SK-N-SH treated with all-trans-retinoic acid at 6 μM for 48 hours (cell line): ENCODE results near the gene PRICKLE1.

ENCODE experiments used
- ATAC-seq: fragments of 200-7000 bp; cut with Tn5 transposase; 3 replicates; pipeline ENCODE4 v1.9.1; 2020; ENCODE audit warnings: mild to moderate bottlenecking, moderate library complexity
- ARNTL ChIP-seq: fragments of 450-650 bp; formaldehyde crosslinking; IDR thresholded peaks from 2 replicates; pipeline ENCODE4 v1.5.0; 2020; ENCODE audit warnings: low read depth, mild to moderate bottlenecking, moderate library complexity, borderline replicate concordance
- BACH2 ChIP-seq: fragments of 250-450 bp; sonication (Bioruptor Pico); IDR thresholded peaks from 2 replicates; pipeline ENCODE4 v1.9.0; 2021; ENCODE audit warnings: mild to moderate bottlenecking, borderline replicate concordance
- CSDC2 ChIP-seq: fragments of 250-450 bp; sonication (Bioruptor Pico); IDR thresholded peaks from 2 replicates; pipeline ENCODE4 v1.5.0; 2020; ENCODE audit warnings: mild to moderate bottlenecking, moderate library complexity
- ESRRG ChIP-seq: fragments of 250-450 bp; sonication (Bioruptor Pico); IDR thresholded peaks from 2 replicates; pipeline ENCODE4 v1.6.1; 2021; ENCODE audit warnings: mild to moderate bottlenecking
- ISL1 ChIP-seq: fragments of 250-450 bp; sonication (Bioruptor Pico); IDR thresholded peaks from 2 replicates; pipeline ENCODE4 v2.1.2; 2022; ENCODE audit warnings: mild to moderate bottlenecking, moderate library complexity
- OSR1 ChIP-seq: fragments of 250-450 bp; sonication (Bioruptor Pico); IDR thresholded peaks from 2 replicates; pipeline ENCODE4 v1.8.0; 2022; ENCODE audit warnings: moderate library complexity, mild to moderate bottlenecking, inconsistent platforms
- PATZ1 ChIP-seq: fragments of 250-450 bp; sonication (Bioruptor Pico); IDR thresholded peaks from 2 replicates; pipeline ENCODE4 v1.8.0; 2020; ENCODE audit warnings: mild to moderate bottlenecking, moderate library complexity, borderline replicate concordance
- POU6F1 ChIP-seq: fragments of 250-450 bp; sonication (Bioruptor Pico); IDR thresholded peaks from 2 replicates; pipeline ENCODE4 v1.8.0; 2021; ENCODE audit warnings: low read depth, mild to moderate bottlenecking, moderate library complexity, borderline replicate concordance
- RARB ChIP-seq: fragments of 250-450 bp; sonication (Bioruptor Pico); IDR thresholded peaks from 2 replicates; pipeline ENCODE4 v1.8.0; 2021; ENCODE audit warnings: mild to moderate bottlenecking, moderate library complexity
- SNAI2 ChIP-seq: fragments of 250-450 bp; sonication (Bioruptor Pico); IDR thresholded peaks from 2 replicates; pipeline ENCODE4 v1.5.0; 2020; ENCODE audit warnings: mild to moderate bottlenecking, moderate library complexity
- TCF4 ChIP-seq: fragments of 250-450 bp; sonication (Bioruptor Pico); IDR thresholded peaks from 2 replicates; pipeline ENCODE4 v1.8.0; 2021; ENCODE audit warnings: mild to moderate bottlenecking, moderate library complexity, borderline replicate concordance
- TOX ChIP-seq: fragments of 250-450 bp; sonication (Bioruptor Pico); IDR thresholded peaks from 2 replicates; pipeline ENCODE4 v1.8.0; 2021; ENCODE audit warnings: mild to moderate bottlenecking, moderate library complexity, borderline replicate concordance
- ZC3H10 ChIP-seq: fragments of 250-450 bp; sonication (Bioruptor Pico); IDR thresholded peaks from 2 replicates; pipeline ENCODE4 v1.5.1; 2021; ENCODE audit warnings: mild to moderate bottlenecking, moderate library complexity
- ZFP3 ChIP-seq: fragments of 250-450 bp; sonication (Bioruptor Pico); IDR thresholded peaks from 2 replicates; pipeline ENCODE4 v1.5.0; 2020; ENCODE audit warnings: mild to moderate bottlenecking, moderate library complexity
- ZFP30 ChIP-seq: fragments of 450-650 bp; formaldehyde crosslinking; IDR thresholded peaks from 2 replicates; pipeline ENCODE4 v1.5.0; 2022; ENCODE audit warnings: mild to moderate bottlenecking, moderate library complexity
- ZNF565 ChIP-seq: fragments of 450-650 bp; formaldehyde crosslinking; conservative IDR thresholded peaks from 2 replicates; pipeline ENCODE4 v1.5.0; 2020; ENCODE audit warnings: low read depth, mild to moderate bottlenecking, moderate library complexity
- ZNF70 ChIP-seq: fragments of 450-650 bp; formaldehyde crosslinking; IDR thresholded peaks from 2 replicates; pipeline ENCODE4 v1.5.0; 2020; ENCODE audit warnings: mild to moderate bottlenecking, moderate library complexity
- ZNF8 ChIP-seq: fragments of 450-650 bp; formaldehyde crosslinking; IDR thresholded peaks from 2 replicates; pipeline ENCODE4 v1.5.0; 2020; ENCODE audit warnings: mild to moderate bottlenecking, moderate library complexity
- TF ChIP-seq, protein P1 (sequence below): fragments of 250-450 bp; sonication (Bioruptor Pico); IDR thresholded peaks from 2 replicates; pipeline ENCODE4 v1.5.1; 2021; ENCODE audit warnings: mild to moderate bottlenecking, moderate library complexity
- TF ChIP-seq, protein P2 (sequence below): fragments of 250-450 bp; sonication (Bioruptor Pico); IDR thresholded peaks from 2 replicates; pipeline ENCODE4 v1.5.1; 2020; ENCODE audit warnings: low read depth, mild to moderate bottlenecking, moderate library complexity
- TF ChIP-seq, protein P3 (sequence below): fragments of 250-450 bp; sonication (Bioruptor Pico); IDR thresholded peaks from 2 replicates; pipeline ENCODE4 v1.5.0; 2020; ENCODE audit warnings: mild to moderate bottlenecking, moderate library complexity

Gene PRICKLE1

DNA sequence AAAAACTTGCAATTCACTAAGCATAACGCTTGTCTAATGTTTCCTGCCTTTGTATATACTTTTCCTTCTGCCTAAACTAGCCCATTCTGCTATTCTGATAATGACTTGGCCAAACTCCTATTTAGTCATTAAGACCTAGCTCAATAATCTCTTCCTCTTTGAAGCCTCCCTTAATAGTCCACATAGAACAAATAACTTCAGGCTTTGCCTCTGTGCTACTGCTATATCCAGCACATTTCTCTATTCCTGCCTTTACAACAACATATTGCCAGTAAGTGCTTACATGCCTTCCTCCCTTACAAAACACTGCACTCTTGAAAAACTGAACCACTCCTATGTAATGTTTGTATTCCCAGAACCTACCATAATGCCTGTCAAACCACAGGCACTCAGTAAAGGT is 13.8 kb downstream of the PRICKLE1 start:
- ATAC-seq: no peak
- TF ChIP-seq ZFP3 (peak; percentile 90), POU6F1 (CRISPR knock-in tag) (no peak)

GRCh38 chr12:42574851-42575266 is 14.7 kb downstream of the PRICKLE1 start:
- TF ChIP-seq PATZ1 (no peak), ZNF565 (CRISPR knock-in tag) (no peak), ZFP3 (no peak), SNAI2 (CRISPR knock-in tag) (no peak), ZC3H10 (CRISPR knock-in tag) (no peak), BACH2 (CRISPR knock-in tag) (no peak)
- TF ChIP-seq, protein P1, sequence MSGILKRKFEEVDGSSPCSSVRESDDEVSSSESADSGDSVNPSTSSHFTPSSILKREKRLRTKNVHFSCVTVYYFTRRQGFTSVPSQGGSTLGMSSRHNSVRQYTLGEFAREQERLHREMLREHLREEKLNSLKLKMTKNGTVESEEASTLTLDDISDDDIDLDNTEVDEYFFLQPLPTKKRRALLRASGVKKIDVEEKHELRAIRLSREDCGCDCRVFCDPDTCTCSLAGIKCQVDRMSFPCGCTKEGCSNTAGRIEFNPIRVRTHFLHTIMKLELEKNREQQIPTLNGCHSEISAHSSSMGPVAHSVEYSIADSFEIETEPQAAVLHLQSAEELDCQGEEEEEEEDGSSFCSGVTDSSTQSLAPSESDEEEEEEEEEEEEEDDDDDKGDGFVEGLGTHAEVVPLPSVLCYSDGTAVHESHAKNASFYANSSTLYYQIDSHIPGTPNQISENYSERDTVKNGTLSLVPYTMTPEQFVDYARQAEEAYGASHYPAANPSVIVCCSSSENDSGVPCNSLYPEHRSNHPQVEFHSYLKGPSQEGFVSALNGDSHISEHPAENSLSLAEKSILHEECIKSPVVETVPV (CRISPR knock-in tag): no peak
- TF ChIP-seq, protein P2, sequence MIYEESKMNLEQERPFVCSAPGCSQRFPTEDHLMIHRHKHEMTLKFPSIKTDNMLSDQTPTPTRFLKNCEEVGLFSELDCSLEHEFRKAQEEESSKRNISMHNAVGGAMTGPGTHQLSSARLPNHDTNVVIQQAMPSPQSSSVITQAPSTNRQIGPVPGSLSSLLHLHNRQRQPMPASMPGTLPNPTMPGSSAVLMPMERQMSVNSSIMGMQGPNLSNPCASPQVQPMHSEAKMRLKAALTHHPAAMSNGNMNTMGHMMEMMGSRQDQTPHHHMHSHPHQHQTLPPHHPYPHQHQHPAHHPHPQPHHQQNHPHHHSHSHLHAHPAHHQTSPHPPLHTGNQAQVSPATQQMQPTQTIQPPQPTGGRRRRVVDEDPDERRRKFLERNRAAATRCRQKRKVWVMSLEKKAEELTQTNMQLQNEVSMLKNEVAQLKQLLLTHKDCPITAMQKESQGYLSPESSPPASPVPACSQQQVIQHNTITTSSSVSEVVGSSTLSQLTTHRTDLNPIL (CRISPR knock-in tag): no peak
- no peak for ATAC-seq

- ATAC-seq: no peak
- TF ChIP-seq PATZ1: no peak
- TF ChIP-seq SNAI2 (CRISPR knock-in tag): no peak
- TF ChIP-seq ZFP30: no peak
- TF ChIP-seq TCF4 (CRISPR knock-in tag): no peak
- TF ChIP-seq ZNF565 (CRISPR knock-in tag): no peak
- TF ChIP-seq POU6F1 (CRISPR knock-in tag): no peak
- no peak for TF ChIP-seq TOX (CRISPR knock-in tag)
These were observed 18.1 kb downstream of the PRICKLE1 start for GRCh38 chr12:42571327-42572009.

- no peak for ATAC-seq
- TF ChIP-seq ZNF70 (CRISPR knock-in tag) (no peak), ZNF8 (CRISPR knock-in tag) (no peak), ESRRG (CRISPR knock-in tag) (no peak), TCF4 (CRISPR knock-in tag) (no peak), SNAI2 (CRISPR knock-in tag) (no peak), RARB (CRISPR knock-in tag) (no peak), ARNTL (CRISPR knock-in tag) (no peak), PATZ1 (no peak), ZFP3 (no peak), OSR1 (CRISPR knock-in tag) (no peak), ISL1 (CRISPR knock-in tag) (no peak), ZC3H10 (CRISPR knock-in tag) (no peak), CSDC2 (CRISPR knock-in tag) (no peak), ZNF565 (CRISPR knock-in tag) (no peak)
- TF ChIP-seq, protein P3, sequence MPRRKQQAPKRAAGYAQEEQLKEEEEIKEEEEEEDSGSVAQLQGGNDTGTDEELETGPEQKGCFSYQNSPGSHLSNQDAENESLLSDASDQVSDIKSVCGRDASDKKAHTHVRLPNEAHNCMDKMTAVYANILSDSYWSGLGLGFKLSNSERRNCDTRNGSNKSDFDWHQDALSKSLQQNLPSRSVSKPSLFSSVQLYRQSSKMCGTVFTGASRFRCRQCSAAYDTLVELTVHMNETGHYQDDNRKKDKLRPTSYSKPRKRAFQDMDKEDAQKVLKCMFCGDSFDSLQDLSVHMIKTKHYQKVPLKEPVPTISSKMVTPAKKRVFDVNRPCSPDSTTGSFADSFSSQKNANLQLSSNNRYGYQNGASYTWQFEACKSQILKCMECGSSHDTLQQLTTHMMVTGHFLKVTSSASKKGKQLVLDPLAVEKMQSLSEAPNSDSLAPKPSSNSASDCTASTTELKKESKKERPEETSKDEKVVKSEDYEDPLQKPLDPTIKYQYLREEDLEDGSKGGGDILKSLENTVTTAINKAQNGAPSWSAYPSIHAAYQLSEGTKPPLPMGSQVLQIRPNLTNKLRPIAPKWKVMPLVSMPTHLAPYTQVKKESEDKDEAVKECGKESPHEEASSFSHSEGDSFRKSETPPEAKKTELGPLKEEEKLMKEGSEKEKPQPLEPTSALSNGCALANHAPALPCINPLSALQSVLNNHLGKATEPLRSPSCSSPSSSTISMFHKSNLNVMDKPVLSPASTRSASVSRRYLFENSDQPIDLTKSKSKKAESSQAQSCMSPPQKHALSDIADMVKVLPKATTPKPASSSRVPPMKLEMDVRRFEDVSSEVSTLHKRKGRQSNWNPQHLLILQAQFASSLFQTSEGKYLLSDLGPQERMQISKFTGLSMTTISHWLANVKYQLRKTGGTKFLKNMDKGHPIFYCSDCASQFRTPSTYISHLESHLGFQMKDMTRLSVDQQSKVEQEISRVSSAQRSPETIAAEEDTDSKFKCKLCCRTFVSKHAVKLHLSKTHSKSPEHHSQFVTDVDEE (CRISPR knock-in tag): no peak
These were observed 19.5 kb downstream of the PRICKLE1 start for GRCh38 chr12:42570076-42570475.
